HAP-1 (cell line): Measurements from ENCODE around the gene NMRK1.

Source experiments
- DNase-seq, 2 experiments: peaks; one replicate each; pipeline ENCODE4 v3.0.0-alpha.2; 2016 to 2020; ENCODE audit warnings: low spot score in 2 of 2
- H3K27me3 ChIP-seq: fragments of 250-450 bp; sonication (Bioruptor Pico); 2 replicates; pipeline ENCODE4 v1.5.1; 2020; ENCODE audit warnings: low read depth, mild to moderate bottlenecking, moderate library complexity
- H3K36me3 ChIP-seq: fragments of 250-450 bp; sonication (Bioruptor Pico); replicated peaks from 2 replicates; pipeline ENCODE4 v1.5.1; 2020; ENCODE audit warnings: mild to moderate bottlenecking
- H3K4me1 ChIP-seq: fragments of 250-450 bp; sonication (Bioruptor Pico); 2 replicates; pipeline ENCODE4 v1.5.1; 2020; ENCODE audit warnings: mild to moderate bottlenecking
- H3K4me3 ChIP-seq: fragments of 250-450 bp; sonication (Bioruptor Pico); 2 replicates; pipeline ENCODE4 v1.5.1; 2020; ENCODE audit warnings: mild to moderate bottlenecking, moderate library complexity
- H3K9me3 ChIP-seq: fragments of 250-450 bp; sonication (Bioruptor Pico); 2 replicates; pipeline ENCODE4 v1.5.1; 2020; ENCODE audit warnings: mild to moderate bottlenecking, moderate library complexity
- in situ Hi-C: fragments of 300-500 bp; cut with MboI; formaldehyde crosslinking; loops from 3 replicates; pipeline ENCODE4 v1.14.3; 2020; ENCODE audit warnings: low sequenced_read_pairs, inconsistent platforms, mixed read lengths

NMRK1 gene

DNA sequence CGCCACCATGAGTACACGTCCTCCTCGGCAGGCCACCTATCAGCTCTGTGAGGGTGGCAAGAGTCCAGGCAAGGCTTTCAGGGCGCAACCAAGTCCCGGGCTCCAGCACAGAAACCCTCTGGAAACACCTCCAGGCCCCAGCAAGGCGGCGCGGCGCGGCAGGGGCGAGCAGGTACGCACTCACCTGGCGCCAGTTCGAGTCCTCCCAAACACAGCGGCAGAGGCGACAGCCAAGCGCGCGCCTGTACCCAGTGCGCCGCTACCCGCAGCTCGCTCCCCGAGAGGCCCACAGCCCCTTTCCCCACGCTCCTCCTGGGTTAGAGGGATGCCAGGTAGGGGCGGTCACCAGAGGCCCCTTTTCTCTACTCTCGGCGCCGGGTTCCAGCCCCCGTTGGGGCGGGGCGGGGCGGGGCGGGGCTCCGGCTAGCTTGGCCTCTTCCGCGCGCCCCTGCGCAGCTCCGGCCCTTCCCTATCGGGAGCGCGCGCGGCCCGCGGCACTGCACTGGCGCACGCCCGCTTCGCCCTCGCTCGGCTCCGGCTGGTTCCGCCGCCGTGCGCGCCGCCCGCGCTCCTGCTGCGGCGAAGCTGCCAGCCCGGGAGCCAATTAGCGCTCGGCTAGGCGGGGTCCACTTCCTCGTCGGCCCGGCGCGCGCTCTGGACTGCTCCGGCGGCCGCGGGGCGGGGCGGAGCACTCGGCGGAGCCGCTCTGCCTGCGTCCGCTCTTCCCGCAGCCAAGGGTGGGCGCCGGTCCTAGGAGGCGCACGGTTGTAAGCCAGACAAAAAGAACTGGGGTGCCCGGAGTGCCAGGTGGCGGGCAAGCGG, at the start of gene NMRK1, which contains the start of gene OSTF1:
TSS of gene NMRK1 (minus strand) at position 332 of the 822 bp plus-strand sequence. CDS start 5,040 bp downstream, outside the sequence.
TSS of gene OSTF1 (plus strand) at position 691 of the 822 bp plus-strand sequence. CDS start 179 bp downstream, outside the sequence.
- Histone ChIP-seq H3K4me1 (peaks cover 10% of the 10 kb centered on the region), H3K27me3 (no peaks in the 10 kb centered on the region), H3K9me3 (no peaks in the 10 kb centered on the region), H3K4me3 (peak within 1 kb of the TSS; percentile 94), H3K36me3 (no peaks in the 10 kb centered on the region)
- DNase-seq = peak; percentile 88 to 94
- in situ Hi-C loops = no loop called here

DNA sequence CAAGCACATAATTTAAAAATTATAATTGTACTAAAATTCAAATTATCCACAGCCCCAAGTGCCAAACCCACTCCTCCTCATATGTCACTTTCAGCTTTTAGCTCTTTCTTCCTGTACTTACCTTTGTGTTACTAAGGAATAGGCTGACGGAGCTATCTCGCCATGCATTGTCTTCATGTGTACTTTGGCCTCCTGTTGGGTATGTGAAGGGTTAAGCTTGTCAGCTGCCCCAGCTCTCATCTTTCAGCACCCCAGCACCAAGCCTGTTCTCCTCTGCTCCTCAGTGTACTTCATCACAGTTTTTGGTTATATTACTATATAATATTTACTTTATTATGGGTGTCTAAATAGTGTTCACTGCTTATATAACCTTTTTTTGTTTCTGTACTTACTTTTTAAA, 46.5 kb upstream of the NMRK1 start:
- in situ Hi-C loops = loop anchor here (10.0 kb wide), 1 partner anchor 60 kb away; no protein-coding TSS in a partner anchor
- H3K27me3 ChIP-seq = no peaks in the 10 kb centered on the region
- no peaks in the 10 kb centered on the region for H3K9me3 ChIP-seq
- no peaks in the 10 kb centered on the region; the same call in 1 of the 2 replicates for H3K4me1 ChIP-seq
- DNase-seq = no peak
- no peaks in the 10 kb centered on the region; the same call in 1 of the 2 replicates for H3K36me3 ChIP-seq
- no peak overlapping the region for H3K4me3 ChIP-seq

DNA sequence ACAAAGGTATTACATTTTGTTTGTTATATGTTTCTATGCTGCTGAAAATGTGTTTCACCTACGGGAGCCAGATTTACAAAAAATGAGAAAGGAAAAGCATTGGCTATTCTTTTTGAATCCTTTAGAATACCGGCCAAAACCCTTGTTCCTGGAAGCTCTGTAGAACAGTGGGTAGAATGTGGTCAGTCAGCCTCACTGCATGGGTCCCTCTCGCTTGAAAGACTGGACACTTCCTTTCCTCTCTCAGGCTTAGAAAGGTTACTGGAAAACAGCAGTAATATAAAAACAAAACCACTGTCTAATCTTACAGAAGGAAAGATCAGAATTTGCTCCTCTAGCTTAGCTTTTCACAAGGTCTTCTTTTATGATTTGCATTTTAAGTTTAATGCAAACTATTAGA, 45.4 kb upstream of the NMRK1 start:
- DNase-seq = no peak
- Histone ChIP-seq H3K4me3 (no peak overlapping the region), H3K9me3 (no peaks in the 10 kb centered on the region), H3K36me3 (no peaks in the 10 kb centered on the region; the same call in 1 of the 2 replicates), H3K27me3 (no peaks in the 10 kb centered on the region), H3K4me1 (no peaks in the 10 kb centered on the region)
- in situ Hi-C loops = loop anchor here (10.0 kb wide), 1 partner anchor 59 kb away; no protein-coding TSS in a partner anchor

DNA sequence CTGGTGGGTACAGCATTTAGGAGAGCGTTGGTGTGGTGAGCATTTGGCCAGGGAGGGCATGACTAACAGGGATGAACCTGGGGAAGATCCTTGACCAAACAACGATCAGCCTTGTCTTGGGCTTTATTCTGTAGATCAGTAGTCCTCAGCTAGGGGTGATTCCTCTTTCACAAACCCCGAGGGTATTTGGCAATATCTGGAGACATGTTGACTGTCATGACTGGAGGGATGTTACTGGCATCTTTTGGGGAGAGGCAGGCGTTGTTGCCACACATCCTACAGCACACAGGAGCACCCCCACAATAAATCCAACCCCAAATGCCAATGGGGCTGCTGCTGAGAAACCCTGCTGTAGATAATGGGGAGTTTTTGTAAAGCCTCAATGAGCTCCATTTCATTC, 44.3 kb upstream of the NMRK1 start:
- in situ Hi-C loops = loop anchor here (10.0 kb wide), 1 partner anchor 57 kb away; no protein-coding TSS in a partner anchor
- H3K4me3 ChIP-seq = no peak overlapping the region
- no peaks in the 10 kb centered on the region for H3K4me1 ChIP-seq
- DNase-seq = no peak
- H3K27me3 ChIP-seq = no peaks in the 10 kb centered on the region
- H3K9me3 ChIP-seq = no peaks in the 10 kb centered on the region
- no peaks in the 10 kb centered on the region; the same call in 1 of the 2 replicates for H3K36me3 ChIP-seq

DNA sequence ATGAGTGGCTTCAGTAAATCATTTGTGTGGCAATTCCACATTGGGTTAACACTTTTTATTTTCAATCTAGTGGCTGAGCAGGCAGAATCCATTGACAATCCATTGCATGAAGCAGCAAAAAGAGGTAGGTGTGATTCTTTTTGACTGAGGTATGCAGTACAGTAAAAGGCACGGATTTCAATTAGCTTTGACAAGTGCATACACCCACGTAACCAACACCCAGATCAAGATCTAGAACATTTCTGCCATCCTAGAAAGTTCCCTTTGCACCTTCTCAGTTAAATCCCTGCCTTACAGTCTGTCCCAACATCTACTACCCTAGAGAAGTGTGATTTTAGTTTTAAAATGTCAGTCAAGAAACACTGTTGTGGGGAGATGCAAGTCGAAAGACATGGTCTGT, 43.7 kb upstream of the NMRK1 start:
- Histone ChIP-seq H3K9me3 (no peaks in the 10 kb centered on the region), H3K27me3 (no peaks in the 10 kb centered on the region), H3K4me3 (no peak overlapping the region), H3K4me1 (no peaks in the 10 kb centered on the region; the same call in 1 of the 2 replicates), H3K36me3 (no peaks in the 10 kb centered on the region; the same call in 1 of the 2 replicates)
- no peak for DNase-seq
- in situ Hi-C loops = loop anchor here (10.0 kb wide), 1 partner anchor 57 kb away; no protein-coding TSS in a partner anchor

DNA sequence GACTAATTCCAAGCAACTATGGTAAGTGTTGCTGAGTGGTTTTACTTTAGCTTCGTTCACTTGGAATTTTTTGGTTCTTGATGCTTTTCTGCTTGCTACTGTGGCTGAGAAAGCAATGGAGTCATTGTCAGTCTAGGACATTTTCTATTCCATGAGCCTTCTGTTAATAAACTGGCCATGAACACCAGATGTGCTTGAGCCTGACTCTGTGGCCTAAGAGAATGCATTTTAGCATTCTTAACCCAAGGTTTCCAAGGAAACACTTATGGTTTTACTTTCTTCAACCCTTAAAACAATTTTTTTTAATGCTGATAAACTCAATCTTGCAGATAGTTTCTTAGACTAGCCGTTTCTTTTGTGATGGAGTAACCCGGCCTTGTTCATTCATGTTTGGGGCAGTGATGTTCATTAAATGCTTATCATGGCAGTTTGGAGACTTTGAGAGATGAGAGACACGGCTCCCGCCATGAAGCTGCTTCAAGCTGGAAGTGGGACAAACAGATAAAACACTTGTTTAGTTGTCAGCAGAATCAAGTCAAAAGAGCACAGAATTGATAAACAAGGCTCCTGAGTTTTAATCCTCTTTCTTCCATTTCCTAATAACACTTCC, 42.8 kb upstream of the NMRK1 start:
- no peak overlapping the region for H3K4me3 ChIP-seq
- H3K36me3 ChIP-seq = no peaks in the 10 kb centered on the region; the same call in 1 of the 2 replicates
- no peak for DNase-seq
- H3K9me3 ChIP-seq = no peaks in the 10 kb centered on the region
- in situ Hi-C loops = loop anchor here (10.0 kb wide), 1 partner anchor 56 kb away; no protein-coding TSS in a partner anchor
- no peaks in the 10 kb centered on the region for H3K27me3 ChIP-seq
- no peaks in the 10 kb centered on the region; the same call in 1 of the 2 replicates for H3K4me1 ChIP-seq

DNA sequence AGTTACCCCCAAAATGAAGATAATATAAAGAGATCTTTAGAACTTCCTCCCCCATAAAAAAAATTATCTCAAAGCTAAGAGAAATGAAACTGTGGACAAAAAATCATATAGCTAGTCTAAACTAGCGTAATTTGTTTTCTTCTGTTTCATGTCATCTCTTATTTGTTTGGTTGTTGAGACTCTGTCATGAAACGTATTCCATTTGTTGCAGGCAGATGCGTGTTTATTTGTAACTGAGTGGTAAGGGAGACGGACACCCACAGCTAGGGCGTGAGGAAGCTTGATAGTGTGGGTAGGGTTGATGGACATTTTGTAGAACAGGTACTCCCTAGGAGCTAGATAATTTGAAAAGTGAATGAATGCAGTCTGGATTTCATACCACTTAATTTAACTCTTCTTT, 42.2 kb upstream of the NMRK1 start:
- H3K9me3 ChIP-seq = no peaks in the 10 kb centered on the region
- no peaks in the 10 kb centered on the region; the same call in 1 of the 2 replicates for H3K4me1 ChIP-seq
- H3K4me3 ChIP-seq = no peak overlapping the region
- no peaks in the 10 kb centered on the region; the same call in 1 of the 2 replicates for H3K36me3 ChIP-seq
- no peaks in the 10 kb centered on the region for H3K27me3 ChIP-seq
- in situ Hi-C loops = loop anchor here (10.0 kb wide), 1 partner anchor 55 kb away; no protein-coding TSS in a partner anchor
- no peak for DNase-seq

DNA sequence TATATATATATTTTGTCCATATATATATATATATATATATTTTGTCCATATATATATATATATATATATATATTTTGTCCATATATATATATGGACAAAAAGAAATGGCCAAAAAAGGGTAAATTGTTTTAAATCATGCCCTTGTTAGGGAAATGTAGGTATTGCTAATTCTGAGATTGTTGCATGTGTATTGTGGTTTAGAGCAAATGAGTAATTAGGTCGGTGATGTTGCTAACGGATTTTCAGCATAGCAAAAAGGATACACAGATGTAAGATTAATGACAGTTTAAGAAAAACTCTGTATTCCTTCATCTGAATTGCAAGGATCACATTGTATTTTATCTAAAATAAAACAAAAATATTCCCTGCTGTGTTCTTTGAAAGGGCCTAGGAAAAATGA, 40.6 kb upstream of the NMRK1 start:
- Histone ChIP-seq H3K27me3 (no peaks in the 10 kb centered on the region), H3K4me1 (no peaks in the 10 kb centered on the region; the same call in 1 of the 2 replicates), H3K9me3 (no peaks in the 10 kb centered on the region), H3K4me3 (no peak overlapping the region), H3K36me3 (no peaks in the 10 kb centered on the region; the same call in 1 of the 2 replicates)
- DNase-seq = no peak
- in situ Hi-C loops = no loop called here

DNA sequence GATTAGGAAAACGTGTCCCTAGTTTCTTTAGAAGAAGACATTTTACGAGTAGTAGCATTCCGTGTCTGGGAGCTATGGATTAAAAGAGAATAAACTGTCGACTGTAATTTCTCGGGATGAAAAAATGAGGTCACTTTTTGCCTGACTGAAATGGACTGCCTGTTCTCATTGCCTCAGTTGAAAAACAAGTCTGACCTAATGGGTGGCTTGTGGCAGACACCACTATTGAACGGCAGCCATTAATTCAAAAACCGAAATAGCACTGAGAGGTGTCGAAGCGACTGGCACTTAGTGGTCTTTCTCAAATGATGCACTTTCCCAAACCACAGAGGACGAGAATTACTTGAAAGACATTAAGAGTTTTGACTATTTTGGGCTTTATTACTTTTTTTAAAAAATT, 35.7 kb upstream of the NMRK1 start:
- in situ Hi-C loops = no loop called here
- Histone ChIP-seq H3K27me3 (no peaks in the 10 kb centered on the region), H3K4me1 (no peaks in the 10 kb centered on the region; the same call in 1 of the 2 replicates), H3K9me3 (no peaks in the 10 kb centered on the region), H3K4me3 (no peak overlapping the region), H3K36me3 (no peaks in the 10 kb centered on the region)
- DNase-seq = no peak

DNA sequence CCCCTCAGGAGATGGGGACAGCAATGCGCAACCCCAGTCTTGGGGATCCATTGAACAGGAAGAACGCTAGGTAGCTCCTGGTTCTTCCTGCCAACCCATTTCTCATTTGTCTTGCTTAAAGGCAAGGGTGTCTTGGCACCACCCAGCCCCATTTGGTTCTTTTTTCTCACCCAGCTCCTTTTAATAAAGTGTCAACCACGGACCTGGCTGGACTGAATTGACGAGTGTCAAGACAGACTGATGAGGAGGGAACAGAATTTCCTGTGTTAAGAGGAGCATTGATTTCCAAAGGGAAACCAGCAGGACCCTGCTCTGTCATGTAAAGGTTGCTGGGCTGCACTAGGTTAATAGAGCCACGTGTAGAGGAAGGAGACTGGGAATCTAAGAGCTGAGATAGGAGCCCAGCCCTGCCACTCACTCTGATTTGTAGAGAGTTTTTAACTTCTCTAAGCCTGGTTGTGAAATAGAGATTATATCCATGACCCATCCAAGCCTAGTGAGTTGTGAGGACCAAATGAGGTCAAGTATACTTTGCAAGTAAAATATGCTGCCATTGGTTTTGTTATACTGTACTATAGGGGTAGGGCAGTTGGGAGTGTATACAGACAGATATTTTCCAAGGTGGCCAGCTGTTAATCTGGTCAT, 34.1 kb upstream of the NMRK1 start:
- no peaks in the 10 kb centered on the region for H3K27me3 ChIP-seq
- DNase-seq = no peak
- H3K4me3 ChIP-seq = no peak overlapping the region
- H3K36me3 ChIP-seq = no peaks in the 10 kb centered on the region
- no peaks in the 10 kb centered on the region for H3K9me3 ChIP-seq
- in situ Hi-C loops = no loop called here
- no peaks in the 10 kb centered on the region; the same call in 1 of the 2 replicates for H3K4me1 ChIP-seq

DNA sequence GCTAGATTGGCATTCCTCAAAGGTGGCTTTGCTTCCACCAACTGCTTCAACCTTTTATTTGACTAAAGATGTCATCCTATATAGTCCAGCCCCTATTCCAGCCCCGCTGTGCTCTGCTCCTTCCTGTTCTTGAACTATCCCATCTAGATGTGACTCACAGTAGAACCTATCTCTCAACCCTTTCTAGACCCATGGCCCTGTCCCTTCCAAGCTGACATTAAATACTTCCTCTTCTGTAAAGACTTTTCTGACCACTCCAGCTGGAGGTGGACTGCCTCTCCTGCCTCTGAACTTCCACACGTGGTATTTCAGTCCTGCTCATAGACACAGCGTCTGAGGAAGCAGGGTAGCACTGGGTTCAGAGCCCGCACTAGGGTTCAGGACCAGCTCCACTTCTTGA, 32.7 kb upstream of the NMRK1 start:
- DNase-seq = no peak
- Histone ChIP-seq H3K27me3 (no peaks in the 10 kb centered on the region), H3K4me3 (no peak overlapping the region), H3K4me1 (no peaks in the 10 kb centered on the region), H3K36me3 (no peaks in the 10 kb centered on the region), H3K9me3 (no peaks in the 10 kb centered on the region)
- in situ Hi-C loops = no loop called here

DNA sequence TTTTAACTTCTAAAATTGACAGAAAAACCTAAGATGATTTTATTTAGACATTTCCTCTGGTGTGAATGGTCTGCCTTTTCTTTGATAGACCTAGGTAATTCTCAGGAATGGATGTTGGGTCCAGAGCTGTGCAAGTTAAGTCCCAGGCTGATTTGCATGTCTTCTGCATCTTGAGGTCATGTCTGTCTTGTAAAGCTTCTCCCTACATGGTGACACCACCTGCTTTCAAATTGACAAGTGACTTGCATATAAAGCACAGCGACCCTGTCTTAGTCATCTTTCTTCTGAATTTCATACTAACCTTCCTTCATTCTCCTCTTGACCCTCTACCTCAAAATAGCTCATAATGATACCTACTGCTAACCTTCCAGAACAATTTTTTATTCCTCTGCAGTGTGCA, 29.6 kb upstream of the NMRK1 start:
- no peaks in the 10 kb centered on the region for H3K27me3 ChIP-seq
- in situ Hi-C loops = no loop called here
- no peaks in the 10 kb centered on the region for H3K4me1 ChIP-seq
- H3K4me3 ChIP-seq = no peak overlapping the region
- no peak for DNase-seq
- no peaks in the 10 kb centered on the region for H3K9me3 ChIP-seq
- no peaks in the 10 kb centered on the region for H3K36me3 ChIP-seq

DNA sequence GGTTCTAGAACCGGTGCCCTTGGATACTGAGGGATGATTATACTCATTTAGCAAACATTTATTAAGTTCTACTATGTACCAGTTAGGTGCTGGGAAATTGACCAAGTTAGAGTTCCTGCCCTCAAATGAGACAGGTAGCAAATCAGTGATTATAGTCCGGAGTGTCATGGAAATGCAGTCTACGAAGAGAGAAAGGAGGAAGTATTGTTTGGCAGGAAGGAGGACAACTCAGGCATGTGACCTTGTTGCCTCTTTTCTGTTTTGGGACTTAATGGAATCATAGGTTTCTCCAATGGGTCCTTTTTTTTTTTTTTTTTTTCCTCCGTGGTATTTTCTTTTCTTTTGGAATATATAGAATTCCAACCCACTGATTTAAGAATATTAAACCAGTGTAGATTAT, 28.4 kb upstream of the NMRK1 start:
- in situ Hi-C loops = no loop called here
- no peak for DNase-seq
- Histone ChIP-seq H3K27me3 (no peaks in the 10 kb centered on the region), H3K36me3 (no peaks in the 10 kb centered on the region), H3K4me1 (no peaks in the 10 kb centered on the region), H3K4me3 (no peak overlapping the region), H3K9me3 (no peaks in the 10 kb centered on the region)
